Embryonic facial prominence (tissue), 1 donor: ENCODE data around the gene ADCY6.

ENCODE experiments used
- DNase-seq: peaks from one replicate; pipeline ENCODE4 v3.0.0-alpha.2; 2016; ENCODE audit errors: extremely low spot score

ADCY6 gene

DNA sequence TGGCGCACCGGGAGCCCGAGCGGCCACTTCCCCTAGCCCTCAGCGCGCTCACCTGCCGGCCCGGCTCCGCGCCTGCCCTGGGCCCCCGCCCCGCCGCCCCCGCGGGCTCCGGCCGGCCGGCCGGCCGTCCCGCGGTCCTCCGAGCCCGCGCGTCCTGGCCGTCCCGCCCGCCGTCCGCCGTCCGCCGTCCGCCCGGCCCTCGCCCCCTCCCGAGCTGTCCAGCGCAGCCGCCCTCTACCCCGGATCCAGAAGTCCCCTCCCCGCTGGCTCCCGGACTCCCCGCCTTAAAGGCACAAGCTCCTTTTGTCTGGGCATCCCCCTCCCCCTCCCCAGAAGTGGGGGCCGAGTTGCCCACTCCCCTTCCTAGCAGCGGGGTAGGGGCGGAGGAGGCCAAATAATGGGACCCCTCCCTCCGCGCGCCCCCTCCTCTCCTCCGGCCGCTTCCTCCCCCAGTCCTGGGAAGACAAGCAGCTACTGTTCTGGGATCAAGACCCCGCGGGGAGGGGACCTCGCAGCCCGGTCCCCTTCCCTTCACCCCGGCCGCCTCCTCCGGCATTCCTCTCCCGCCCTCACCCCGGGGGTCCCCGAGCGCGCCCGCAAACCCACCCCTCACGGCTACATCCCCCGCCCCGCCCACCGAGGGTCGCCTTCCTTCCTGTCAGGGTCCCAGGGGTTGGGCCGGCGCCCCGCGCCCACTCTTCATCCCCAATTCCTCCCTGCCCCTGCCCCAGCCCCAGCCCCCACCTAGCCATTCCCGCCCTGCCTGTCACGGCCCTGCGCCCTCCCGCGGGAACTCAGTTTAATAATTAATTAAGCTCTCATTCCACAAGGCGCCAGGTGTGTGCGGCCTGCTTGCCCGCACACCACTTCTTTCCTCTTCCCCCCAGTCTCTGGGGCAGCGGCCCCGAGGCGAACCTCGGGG, at the start of gene ADCY6:
ADCY6 (minus strand) TSS at position 236 of the 922 bp plus-strand sequence. CDS start 5,655 bp downstream, outside the sequence.
- no peak for DNase-seq

DNA sequence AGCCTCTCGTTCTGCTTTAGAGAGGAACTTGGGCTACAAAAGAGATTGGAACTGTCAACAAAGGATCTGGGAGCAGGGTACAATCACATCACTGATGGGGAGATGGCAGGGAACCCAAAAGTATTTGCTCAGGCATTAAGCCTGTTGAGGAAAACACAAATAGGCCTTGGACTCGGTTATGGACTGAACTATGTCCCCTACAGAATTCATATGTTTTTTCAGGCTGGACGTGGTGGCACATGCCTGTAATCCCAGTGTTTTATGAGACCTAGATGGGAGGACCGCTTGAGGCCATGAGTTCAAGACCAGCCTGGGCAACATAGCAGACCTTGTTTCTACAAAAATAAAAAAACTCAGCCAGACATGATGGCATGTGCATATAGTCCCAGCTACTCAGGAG, 49.2 kb upstream of the ADCY6 start:
- DNase-seq, result no peak

DNA sequence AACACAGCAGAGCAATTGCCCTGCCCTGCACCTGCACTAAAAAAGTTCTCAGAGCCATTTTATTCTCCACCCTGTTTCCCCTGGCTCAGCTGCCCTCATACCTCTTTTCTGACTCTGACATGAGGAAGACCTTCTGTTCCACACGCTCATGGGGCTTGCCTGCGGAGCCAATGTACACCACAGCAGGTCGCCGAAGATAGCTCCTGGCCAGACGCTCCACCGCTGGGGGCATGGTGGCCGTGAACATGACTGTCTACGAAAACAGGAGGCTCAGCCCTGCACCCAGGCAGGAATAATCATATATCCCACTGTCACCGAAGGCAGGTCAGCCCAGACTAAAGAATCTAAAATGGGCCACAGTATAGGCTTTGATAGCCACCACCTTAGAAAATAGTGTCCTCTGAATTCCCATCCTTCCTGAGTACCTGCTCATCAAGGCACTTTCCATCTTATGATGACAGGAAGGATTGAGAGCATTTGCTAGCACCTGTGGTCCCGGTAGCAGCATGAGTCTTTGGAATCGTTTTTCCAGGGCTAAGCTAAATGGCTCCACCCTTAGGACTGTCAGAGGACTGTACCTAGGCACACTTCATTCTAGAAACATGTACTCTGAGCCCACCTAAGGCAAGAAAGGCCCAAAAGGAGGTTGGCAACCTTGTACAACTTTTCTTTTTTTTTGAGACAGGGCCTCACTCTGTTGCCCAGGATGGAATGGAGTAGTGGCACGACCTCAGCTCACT, 43.6 kb upstream of the ADCY6 start:
- DNase-seq, result no peak

DNA sequence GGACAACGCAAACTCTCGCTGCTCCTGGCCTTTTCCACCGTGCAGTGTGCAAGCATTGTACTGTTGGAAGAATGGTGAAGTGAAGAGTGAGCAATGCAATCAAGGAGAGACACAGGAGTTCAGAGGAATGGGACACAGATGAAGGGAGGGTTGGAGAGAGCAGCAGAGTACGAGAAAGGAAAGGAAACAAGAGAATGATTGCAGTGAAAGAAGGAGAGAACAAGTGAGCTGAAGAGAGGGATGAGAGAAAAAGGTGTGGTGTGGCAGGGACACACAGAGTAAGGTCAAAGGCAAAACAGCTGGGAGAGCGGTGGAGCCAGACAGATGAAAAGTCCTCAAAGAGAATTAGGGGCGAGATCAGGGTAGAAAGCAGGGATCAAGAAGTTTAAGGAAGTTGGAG, 42.4 kb upstream of the ADCY6 start:
- no peak for DNase-seq

DNA sequence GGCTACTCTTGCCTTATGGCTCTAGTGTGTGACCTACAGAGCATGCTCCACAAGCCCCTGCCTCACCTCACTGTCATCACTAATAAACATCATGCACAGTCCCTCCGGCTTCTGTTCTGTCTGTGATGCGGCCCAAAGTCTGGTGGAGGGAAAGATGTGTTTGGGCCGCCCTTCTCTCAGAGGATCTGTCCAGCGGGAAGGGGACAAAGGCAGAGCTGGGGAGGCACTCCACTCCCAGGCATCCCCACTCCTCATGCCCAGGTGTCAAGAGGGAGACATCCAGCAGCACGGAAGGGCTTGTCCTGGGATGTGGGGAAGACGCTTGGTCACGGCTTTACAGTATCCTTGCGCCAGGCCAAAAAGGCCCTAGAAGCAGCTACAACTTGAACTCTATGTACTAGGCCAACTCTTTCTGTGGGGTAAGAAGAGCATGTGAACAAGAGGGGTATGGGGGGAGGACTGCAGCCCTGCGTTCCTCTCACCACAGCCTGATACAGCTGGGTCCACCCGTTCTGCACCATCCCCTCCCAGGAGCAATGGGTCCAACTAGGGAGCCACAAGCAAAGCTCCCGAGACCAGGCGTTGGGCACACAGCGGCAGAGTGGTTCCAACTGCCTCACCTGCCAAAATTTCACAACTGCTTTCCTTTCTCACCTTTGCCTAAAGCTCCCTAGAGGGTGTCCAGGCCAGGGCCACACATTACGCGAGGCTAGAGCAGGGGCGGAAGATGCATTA, 40.1 kb upstream of the ADCY6 start:
- DNase-seq, result no peak

DNA sequence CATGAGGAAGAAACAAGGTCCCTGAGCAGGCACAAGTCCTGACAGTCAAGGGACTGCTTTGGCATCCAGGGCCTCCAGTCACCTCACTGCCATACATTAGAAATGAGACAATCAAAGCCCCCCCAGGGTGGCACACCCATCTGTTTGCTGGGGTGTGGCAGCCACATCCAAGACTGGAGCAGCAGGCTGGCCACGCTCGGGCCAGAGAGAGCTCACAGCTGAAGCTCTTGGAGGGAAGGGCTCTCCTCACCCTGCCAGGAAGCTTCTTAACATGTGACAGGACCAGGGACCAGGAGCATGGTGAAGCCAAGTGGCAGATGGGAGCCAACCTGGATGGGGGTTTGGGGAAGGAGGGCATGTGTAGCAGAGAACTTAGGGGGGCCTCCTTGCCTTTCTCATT, 39.4 kb upstream of the ADCY6 start:
- DNase-seq, result no peak

DNA sequence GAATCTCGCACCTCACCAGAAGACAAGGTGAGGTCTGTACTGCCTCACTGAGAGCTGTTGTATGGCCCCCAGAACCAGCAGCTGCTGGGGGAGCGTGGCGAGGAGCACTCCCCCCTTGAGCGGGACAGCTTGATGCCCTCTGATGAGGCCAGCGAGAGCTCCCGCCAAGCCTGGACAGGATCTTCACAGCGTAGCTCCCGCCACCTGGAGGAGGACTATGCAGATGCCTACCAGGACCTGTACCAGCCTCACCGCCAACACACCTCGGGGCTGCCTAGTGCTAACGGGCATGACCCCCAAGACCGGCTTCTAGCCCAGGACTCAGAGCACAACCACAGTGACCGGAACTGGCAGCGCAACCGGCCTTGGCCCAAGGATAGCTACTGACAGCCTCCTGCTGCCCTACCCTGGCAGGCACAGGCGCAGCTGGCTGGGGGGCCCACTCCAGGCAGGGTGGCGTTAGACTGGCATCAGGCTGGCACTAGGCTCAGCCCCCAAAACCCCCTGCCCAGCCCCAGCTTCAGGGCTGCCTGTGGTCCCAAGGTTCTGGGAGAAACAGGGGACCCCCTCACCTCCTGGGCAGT, 38.7 kb upstream of the ADCY6 start:
- no peak for DNase-seq

DNA sequence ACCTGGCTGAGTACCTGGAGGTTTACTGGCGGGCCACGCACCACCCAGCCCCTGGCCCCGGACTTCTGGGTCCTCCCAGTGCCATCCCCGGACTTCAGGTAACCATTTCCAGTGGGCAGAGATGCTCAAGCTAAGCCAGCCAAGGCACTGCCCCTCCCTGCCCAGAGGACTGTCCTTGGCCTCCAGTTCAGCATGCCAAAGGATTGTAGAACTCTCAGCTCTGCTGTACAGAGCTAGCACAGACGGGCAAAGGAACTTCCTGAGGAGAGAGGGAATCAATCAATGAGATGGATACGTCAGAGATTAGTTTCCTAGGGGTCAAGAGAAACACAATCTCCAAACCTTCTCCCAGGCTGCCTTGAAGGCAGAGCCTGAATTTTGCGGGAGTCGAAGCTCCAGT, 38.1 kb upstream of the ADCY6 start:
- DNase-seq, result no peak

DNA sequence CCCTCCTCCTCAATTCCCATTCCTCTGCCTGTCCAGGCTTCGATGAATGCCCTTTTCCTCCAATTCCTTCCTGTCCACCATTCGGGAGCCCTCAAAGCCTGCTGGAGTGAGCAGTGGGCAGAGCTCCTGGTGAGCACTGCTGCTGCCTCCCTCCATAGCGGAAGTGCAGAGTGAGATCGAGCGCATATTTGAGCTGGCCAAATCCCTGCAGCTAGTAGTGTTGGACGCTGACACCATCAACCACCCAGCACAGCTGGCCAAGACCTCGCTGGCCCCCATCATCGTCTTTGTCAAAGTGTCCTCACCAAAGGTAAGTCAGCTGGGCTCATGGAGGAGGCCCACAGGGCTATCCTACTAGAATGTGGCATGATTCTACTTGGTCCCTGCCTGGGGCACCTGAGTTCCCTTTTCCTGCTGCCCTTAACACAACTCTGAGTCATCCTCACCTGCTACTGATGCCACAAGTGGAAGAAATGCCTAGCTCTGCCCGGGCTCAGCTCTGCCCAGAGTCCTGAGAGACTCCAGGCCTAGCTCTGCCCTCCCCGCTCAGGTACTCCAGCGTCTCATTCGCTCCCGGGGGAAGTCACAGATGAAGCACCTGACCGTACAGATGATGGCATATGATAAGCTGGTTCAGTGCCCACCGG, 37.4 kb upstream of the ADCY6 start:
- no peak for DNase-seq

DNA sequence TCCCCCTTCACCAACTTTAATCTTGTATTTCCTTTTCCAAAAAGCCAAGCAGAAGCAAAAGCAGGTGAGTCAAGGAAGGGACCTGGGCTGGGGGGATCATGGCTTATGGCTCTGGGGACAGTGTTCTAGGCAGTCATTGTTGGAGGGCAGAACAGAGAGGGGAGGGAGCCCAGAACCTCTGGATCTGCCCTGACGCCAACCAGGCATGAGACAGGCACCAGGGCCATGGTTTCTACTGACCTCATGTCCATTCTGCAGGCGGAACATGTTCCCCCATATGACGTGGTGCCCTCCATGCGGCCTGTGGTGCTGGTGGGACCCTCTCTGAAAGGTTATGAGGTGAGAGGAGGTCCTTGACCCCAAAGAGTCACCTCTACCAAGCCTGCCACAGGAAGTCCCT, 36.0 kb upstream of the ADCY6 start:
- DNase-seq, result no peak

DNA sequence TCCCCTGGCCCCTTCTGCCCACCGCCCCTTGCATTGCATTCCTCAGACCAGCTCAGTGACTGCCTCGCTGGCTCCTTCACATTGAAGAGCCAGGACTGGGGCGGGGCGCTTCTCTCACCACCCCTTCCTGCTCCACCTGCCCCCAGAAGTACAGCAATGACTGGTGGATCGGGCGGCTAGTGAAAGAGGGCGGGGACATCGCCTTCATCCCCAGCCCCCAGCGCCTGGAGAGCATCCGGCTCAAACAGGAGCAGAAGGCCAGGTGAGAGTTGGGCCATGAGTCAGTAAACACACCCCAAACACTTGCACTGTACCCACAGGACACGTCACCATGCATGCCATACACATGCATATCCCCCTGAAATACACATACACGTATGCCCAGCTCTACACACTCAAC, 35.2 kb upstream of the ADCY6 start:
- DNase-seq, result no peak

DNA sequence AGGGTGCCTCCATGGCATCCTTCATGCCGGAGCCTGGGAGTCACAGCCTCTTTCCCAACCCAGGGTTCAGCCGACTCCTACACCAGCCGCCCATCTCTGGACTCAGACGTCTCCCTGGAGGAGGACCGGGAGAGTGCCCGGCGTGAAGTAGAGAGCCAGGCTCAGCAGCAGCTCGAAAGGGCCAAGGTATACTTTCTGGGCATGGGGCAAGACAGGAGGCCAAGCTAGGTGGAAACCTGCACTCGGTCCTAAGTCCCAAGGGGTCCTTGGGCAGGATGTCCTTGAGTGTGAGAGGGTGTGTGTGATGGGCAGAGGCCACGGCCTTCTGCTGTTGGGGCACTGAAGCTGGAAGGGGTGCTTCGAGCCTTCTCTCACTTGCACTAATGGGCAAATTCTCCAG, 34.4 kb upstream of the ADCY6 start:
- DNase-seq, result no peak

DNA sequence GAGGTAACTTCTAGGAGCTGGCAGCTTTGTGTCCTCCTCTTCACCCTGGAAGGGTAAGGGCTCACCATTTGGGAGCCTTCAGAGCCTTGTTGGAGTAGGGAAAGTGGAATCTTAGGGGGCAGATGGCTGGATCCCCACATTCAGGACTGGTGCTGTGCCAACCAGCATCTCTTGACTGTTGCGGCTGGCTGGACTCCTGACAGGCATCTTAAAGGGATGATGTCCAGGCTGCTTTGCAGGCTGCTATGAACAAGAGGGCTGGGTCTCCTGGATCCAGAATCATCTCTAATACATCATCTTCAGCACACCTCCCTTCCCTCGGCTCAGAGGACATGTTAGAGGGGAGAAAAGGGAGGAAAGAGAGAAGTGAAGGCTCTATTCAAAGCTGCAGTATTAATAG, 33.8 kb upstream of the ADCY6 start:
- DNase-seq, result no peak

DNA sequence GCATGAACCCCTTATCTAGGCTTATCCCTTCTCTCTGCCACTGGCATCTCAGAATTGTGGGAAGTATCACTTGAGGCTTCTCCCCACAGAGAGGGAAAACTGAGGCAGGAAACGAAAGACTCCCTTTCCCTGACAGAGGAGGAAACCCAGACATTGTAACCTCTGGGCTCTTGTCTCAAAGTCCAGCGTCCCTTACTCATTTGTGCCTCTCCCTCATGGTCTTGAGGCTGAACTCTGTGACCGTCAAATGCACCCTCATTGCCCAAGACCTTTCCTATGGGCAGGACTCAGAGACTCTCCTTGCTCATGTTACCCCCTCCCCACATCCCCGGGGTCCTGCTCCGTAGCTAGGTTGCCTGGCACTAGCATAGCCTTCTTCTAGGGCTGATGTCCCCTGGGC, 33.2 kb upstream of the ADCY6 start:
- DNase-seq, result no peak

DNA sequence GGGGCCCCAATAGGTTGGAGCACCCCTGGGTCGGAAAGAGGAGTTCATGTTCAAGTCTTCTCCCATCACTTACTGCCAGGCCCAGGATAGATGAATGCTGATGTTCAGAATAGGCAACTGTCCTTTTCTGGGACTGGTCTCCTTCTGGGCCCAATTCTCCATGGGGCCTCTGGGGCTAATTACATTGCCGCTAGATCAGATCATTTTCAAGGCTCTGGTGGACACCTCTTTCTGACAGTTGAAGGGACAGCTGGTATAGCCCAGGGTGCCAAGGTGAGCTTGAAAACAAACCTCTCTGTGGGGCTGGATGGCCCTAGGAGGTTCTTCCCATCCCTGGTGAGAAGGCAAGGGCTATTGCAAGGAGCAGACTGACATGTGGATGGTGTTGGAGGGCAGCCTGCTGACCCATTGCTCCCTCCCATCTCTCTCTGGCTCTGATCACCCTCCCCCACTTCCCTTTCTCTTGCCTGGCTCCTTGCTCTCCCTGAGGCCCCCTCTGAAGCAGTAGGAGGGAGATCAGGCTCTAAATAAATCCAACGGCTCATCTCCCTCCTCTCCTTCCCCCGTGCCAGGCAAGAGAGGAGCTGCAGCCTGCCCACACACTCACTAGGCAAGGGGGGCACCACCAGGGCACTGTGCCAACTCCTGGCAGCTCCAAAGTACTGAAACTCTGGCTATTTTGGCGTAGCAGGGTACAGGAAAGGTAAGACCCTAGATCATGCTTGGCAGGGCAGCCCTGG, 31.3 kb upstream of the ADCY6 start:
- DNase-seq, result no peak

DNA sequence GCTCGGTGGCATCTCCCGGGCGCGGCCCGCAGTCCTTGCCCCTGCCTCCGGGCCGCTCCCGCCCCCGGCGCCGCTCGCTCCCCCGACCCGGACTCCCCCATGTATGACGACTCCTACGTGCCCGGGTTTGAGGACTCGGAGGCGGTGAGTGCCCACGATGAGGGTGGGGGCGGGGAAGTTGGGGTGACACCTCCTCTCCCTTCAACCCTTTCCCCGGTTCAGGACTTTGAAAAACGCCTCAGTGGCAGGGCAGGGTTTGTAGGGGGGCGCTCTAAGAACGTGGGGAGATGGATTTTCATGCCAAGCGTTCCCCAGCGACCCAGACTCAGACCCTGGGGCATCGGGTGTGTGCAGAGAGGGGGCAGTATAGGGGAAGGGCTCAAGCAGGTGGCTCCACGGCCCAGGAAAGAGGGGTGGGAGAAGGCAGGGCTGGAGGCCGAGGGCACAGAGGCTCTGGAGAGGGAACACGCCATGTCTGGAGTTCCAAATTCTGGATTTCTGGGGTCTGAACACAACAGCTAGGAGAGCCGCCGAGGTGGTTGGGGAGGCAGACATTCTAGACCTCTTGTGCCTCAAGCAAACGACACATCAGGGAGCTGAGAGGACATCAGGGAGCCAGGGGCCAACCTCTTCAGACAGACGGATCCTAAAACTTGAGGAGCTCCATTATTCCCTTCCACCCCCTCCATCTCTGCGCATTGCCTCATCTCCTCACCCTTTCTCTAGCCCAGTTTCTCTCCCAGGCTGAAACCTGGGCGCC, 30.1 kb upstream of the ADCY6 start:
- no peak for DNase-seq

DNA sequence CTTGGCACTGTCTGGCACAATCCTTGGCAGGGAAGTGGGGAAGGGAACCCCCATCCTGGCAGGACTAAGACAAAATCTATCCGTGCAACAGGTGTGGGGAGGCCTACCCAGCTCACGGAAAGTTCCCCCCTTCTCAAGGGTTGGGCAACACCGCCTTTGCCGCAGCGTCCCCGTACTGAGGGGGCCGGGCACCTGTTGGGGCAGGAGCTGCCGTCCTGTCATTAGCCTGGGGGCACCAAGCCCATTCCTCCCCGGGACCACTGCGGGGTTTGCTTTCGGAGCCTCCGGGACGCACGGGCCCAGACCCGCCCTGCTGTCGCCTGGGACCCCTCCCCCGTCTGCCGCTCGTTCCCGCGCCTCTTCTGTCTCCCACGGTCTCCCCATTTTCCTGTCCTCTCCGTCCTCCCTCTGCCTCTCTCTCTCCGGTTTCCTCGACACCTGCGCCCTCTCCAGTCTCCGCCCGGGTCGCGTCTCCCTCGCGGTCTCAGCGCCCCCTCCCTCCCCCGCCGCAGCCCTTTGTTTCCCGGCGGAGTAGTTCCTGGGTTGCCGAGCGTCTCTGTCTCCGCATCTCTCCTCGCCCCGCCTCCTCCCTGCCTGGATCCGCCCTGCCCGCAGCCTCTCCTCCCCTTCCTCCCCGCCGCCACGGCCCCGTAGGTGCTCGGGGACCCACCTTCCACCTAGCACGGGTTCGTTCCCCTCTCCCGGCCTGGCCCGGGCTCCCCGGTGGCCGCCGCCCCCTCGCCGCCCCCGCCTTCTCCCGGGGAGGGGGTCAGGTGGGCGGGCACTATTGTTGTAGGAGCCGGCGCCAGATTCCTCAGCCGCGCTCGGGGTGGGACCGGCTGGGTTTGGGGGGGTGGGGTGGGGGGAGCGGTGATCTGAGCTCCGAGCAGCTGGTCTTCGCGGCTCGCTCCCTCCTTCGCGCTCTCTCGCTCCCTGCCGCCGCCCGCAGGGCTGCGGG, 29.3 kb upstream of the ADCY6 start, which contains the start of gene CACNB3:
CACNB3 (plus strand) TSS at position 624 of the 958 bp plus-strand sequence. CDS start 434 bp downstream, outside the sequence.
- DNase-seq, result peak; percentile 46

DNA sequence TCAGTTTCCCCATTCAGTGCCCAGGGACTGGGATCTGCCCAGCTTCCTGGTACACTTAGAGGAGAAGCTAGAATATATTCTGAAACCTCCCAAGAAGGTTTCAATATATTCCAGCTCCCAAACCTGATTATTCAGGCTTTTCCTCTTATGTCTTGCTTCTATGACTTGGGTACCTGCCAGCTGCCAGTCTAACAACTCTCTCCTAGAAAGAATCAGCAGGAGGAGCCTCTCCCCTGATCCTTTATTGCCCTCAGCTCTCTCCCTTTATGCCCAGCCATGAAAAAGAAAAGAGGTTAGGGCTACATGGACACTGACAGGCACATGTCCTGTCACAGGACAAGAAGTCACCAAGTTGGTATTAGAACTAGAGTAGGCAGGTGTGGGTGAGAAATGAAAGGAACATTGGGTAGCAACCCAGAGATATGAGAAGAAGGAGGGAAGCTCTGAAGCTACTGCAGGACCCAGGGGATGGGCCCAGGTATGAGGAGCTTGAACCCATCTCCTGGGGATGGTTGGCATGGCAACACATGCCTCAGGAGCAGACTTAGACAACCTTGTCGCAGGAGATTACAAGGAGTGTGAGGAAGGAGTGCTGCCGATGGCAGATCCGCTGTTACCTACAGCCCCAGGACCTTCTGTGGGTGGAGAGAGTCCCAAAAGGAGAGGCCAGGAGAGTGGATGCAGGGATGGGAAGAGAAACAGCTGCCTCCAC, 27.4 kb upstream of the ADCY6 start:
- DNase-seq, result no peak
